ENCODE measurements around the gene CAMKV.

DNA sequence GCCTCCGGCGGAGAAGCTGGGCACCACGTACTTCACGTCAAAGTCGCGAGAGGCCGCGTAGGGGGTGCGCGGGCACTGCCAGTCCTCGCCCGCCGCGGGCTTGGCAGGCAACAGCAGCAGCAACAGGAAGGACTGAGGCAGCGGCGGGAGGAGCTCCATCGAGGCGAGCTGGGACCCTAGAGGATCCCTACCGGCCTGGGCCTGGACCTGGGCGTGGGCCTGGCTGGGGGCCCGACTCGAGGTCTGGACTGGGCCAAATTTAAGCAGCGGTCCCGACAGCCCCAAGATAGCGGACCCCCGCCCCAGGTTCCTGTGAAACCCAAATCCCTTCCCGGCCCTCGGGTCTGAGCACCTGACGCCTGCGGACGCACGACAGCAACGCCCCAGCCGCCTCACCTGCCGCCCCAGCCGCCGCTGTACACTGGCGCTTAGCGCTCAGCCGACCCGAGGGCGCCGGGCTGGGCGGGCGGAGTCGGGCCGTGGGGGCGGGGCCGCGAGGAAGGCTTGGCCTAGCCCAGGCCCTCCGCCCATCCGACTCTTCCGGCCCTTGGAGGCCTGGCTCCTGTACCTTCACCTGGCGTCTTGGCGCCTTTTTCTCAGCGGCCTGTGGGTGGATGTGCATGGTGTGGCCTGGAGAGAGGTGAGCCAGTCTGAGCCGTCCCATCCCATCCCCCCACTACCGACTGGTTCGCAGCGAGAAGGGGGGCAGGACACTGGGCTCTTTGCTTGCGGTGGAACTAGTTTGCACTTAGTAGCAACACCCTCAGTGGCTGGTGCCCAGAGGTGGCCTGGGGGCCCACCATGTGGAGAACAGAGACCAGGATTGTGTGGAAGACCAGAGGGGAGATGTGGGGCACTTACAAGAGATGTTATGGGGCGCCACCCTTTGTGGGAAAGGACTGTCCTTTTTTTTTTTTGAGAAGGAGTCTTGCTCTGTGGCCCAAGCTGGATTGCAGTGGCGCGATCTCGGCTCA lies 34.0 kb upstream of the CAMKV start, which contains the start of gene MST1R:
- no peak for TF ChIP-seq CTCF (IDR thresholded peaks at IDR 0.05)
- peak in 1 of 2 donors; percentile 26 for TF ChIP-seq POLR2A (IDR thresholded peaks at IDR 0.05)
- peak in 1 of 2 donors; percentile 23 for TF ChIP-seq POLR2AphosphoS5 (IDR thresholded peaks at IDR 0.05; ENCODE audit: insufficient read depth in 1 of 2, low read depth in 1 of 2)

Measured in vagina (tissue), 2 donors.